Skin epidermis (tissue), 12 donors: ENCODE data around the gene C9orf50.
"Not testable (repeated sequence)": the region's sequence is repeated elsewhere in the genome, so short reads cannot be mapped to it uniquely, and the experiment has no call there.

Experiments used
- H3K27ac ChIP-seq, 21 experiments: fragments of 200-600 bp; sonication (generic) in 11 of 21; one replicate each; pipeline ENCODE4 v1.5.0; 2020; ENCODE audit warnings: mild to moderate bottlenecking in 3 of 21, inconsistent platforms in 2 of 21, moderate library complexity in 2 of 21
- H3K4me3 ChIP-seq, 7 experiments: fragments of 200-600 bp; sonication (generic) in 2 of 7; one replicate each; pipeline ENCODE4 v1.5.0; 2020; ENCODE audit warnings: inconsistent platforms in 2 of 7, mild to moderate bottlenecking in 2 of 7, moderate library complexity in 1 of 7

Gene C9orf50

GRCh38 chr9:129601082-129601674 lies 19.7 kb downstream of the C9orf50 start:
- no peak overlapping the region for H3K27ac ChIP-seq
- H3K4me3 ChIP-seq = no peak overlapping the region

GRCh38 chr9:129598089-129598596 lies 22.8 kb downstream of the C9orf50 start:
- H3K4me3 ChIP-seq = peak overlapping the region in 4 of 7 experiments; percentile 17 to 37 (median 32)
- peak overlapping the region in 16 of 21 experiments; percentile 68 to 90 (median 80) for H3K27ac ChIP-seq

GRCh38 chr9:129597355-129598088 lies 23.4 kb downstream of the C9orf50 start:
- peak overlapping the region in 20 of 21 experiments; percentile 41 to 90 (median 78) for H3K27ac ChIP-seq
- peak overlapping the region; percentile 17 to 38 (median 31) for H3K4me3 ChIP-seq

- Histone ChIP-seq H3K27ac (peak overlapping the region in 20 of 21 experiments; percentile 41 to 90 (median 78)), H3K4me3 (peak overlapping the region; percentile 17 to 38 (median 31))
Observed at GRCh38 chr9:129596541-129597331, 24.2 kb downstream of the C9orf50 start.

- Histone ChIP-seq H3K27ac (peak overlapping the region in 11 of 21 experiments; percentile 68 to 88 (median 80)), H3K4me3 (peak overlapping the region in 1 of 7 experiments; percentile 37)
Observed at GRCh38 chr9:129595903-129596540, 24.9 kb downstream of the C9orf50 start.

GRCh38 chr9:129595311-129595741 lies 25.6 kb downstream of the C9orf50 start:
- H3K27ac ChIP-seq = peak overlapping the region in 1 of 21 experiments; percentile 50
- H3K4me3 ChIP-seq = no peak overlapping the region

GRCh38 chr9:129594632-129595031 lies 26.3 kb downstream of the C9orf50 start:
- Histone ChIP-seq H3K4me3 (no peak overlapping the region), H3K27ac (peak overlapping the region in 2 of 21 experiments; percentile 28 to 50)

GRCh38 chr9:129592790-129593189 lies 28.1 kb downstream of the C9orf50 start:
- H3K4me3 ChIP-seq, H3K27ac ChIP-seq: not testable (repeated sequence)

GRCh38 chr9:129591916-129592315 lies 29.0 kb downstream of the C9orf50 start:
- Histone ChIP-seq H3K27ac (no peak overlapping the region), H3K4me3 (no peak overlapping the region)

- no peak overlapping the region for H3K27ac ChIP-seq
- H3K4me3 ChIP-seq = no peak overlapping the region
Observed at GRCh38 chr9:129590466-129590865, 30.4 kb downstream of the C9orf50 start.

GRCh38 chr9:129587487-129588262 lies 33.2 kb downstream of the C9orf50 start:
- no peak overlapping the region for H3K27ac ChIP-seq
- H3K4me3 ChIP-seq = no peak overlapping the region

- no peak overlapping the region for H3K4me3 ChIP-seq
- peak overlapping the region in 1 of 21 experiments; percentile 58 for H3K27ac ChIP-seq
Observed at GRCh38 chr9:129586685-129587084, 34.2 kb downstream of the C9orf50 start.

GRCh38 chr9:129586245-129586644 lies 34.7 kb downstream of the C9orf50 start:
- H3K27ac ChIP-seq = peak overlapping the region in 1 of 21 experiments; percentile 58
- no peak overlapping the region for H3K4me3 ChIP-seq

- H3K4me3 ChIP-seq = no peak overlapping the region
- H3K27ac ChIP-seq = no peak overlapping the region
Observed at GRCh38 chr9:129585352-129585751, 35.5 kb downstream of the C9orf50 start.

- no peak overlapping the region for H3K4me3 ChIP-seq
- H3K27ac ChIP-seq = peak overlapping the region in 3 of 21 experiments; percentile 25 to 50 (median 29)
Observed at GRCh38 chr9:129584136-129584535, 36.8 kb downstream of the C9orf50 start.

GRCh38 chr9:129583308-129584038 lies 37.4 kb downstream of the C9orf50 start:
- Histone ChIP-seq H3K4me3 (no peak overlapping the region), H3K27ac (no peak overlapping the region)

- no peak overlapping the region for H3K27ac ChIP-seq
Observed at GRCh38 chr9:129582855-129583254, 38.0 kb downstream of the C9orf50 start.

GRCh38 chr9:129581505-129582189 lies 39.3 kb downstream of the C9orf50 start:
- H3K27ac ChIP-seq = no peak overlapping the region

More at GRCh38 chr9:129582855-129583254, 38.0 kb downstream of the C9orf50 start:
- H3K4me3 ChIP-seq = no peak overlapping the region

More at GRCh38 chr9:129581505-129582189, 39.3 kb downstream of the C9orf50 start:
- H3K4me3 ChIP-seq = no peak overlapping the region
